GM23248 (cell line): ENCODE measurements around the gene TNFRSF6B. TPM values are rescaled to one million over a fixed set of nuclear protein-coding genes. Genes with fewer than 3 reads are reported as not detected.

Source experiments
- DNase-seq: peaks from one replicate; pipeline ENCODE4 v3.0.0-alpha.2; 2015
- H2AFZ ChIP-seq: fragments of 200-600 bp; sonication (generic); 2 replicates; pipeline ENCODE4 v1.6.1; 2016; ENCODE audit warnings: antibody characterized with exemption
- H3F3A ChIP-seq: fragments of 200-600 bp; sonication (generic); 2 replicates; pipeline ENCODE4 v1.6.1; 2016; ENCODE audit warnings: mild to moderate bottlenecking, antibody characterized with exemption, mixed run types; ENCODE audit not compliant: insufficient read depth
- H3K27ac ChIP-seq: fragments of 200-600 bp; sonication (generic); 2 replicates; pipeline ENCODE4 v1.5.1; 2016; ENCODE audit warnings: mild to moderate bottlenecking
- H3K27me3 ChIP-seq: fragments of 200-600 bp; sonication (generic); replicated peaks from 2 replicates; pipeline ENCODE4 v1.6.1; 2016; ENCODE audit warnings: mild to moderate bottlenecking; ENCODE audit not compliant: insufficient read depth
- H3K36me3 ChIP-seq: fragments of 200-600 bp; sonication (generic); 2 replicates; pipeline ENCODE4 v1.6.1; 2016; ENCODE audit warnings: low read depth, mild to moderate bottlenecking
- H3K4me1 ChIP-seq: fragments of 200-600 bp; sonication (generic); 2 replicates; pipeline ENCODE4 v1.6.1; 2016; ENCODE audit warnings: mild to moderate bottlenecking; ENCODE audit not compliant: insufficient read depth
- H3K4me2 ChIP-seq: fragments of 200-600 bp; sonication (generic); one replicate; pipeline ENCODE4 v1.6.1; 2016; ENCODE audit warnings: mild to moderate bottlenecking; ENCODE audit not compliant: unreplicated experiment
- H3K4me3 ChIP-seq: fragments of 200-600 bp; sonication (generic); 2 replicates; pipeline ENCODE4 v1.5.1; 2016; ENCODE audit warnings: mild to moderate bottlenecking
- H3K79me2 ChIP-seq: fragments of 200-600 bp; sonication (generic); 2 replicates; pipeline ENCODE4 v1.6.1; 2016; ENCODE audit warnings: mild to moderate bottlenecking; ENCODE audit not compliant: insufficient read depth
- H3K9ac ChIP-seq: fragments of 200-600 bp; sonication (generic); 2 replicates; pipeline ENCODE4 v1.6.1; 2016; ENCODE audit warnings: mild to moderate bottlenecking
- H3K9me2 ChIP-seq: fragments of 200-600 bp; sonication (generic); 2 replicates; pipeline ENCODE4 v1.6.1; 2016; ENCODE audit warnings: mixed run types, mild to moderate bottlenecking, moderate library complexity; ENCODE audit not compliant: insufficient read depth
- H3K9me3 ChIP-seq: fragments of 200-600 bp; sonication (generic); one replicate; pipeline ENCODE4 v1.6.1; 2017; ENCODE audit warnings: low read depth
- H4K20me1 ChIP-seq: fragments of 200-600 bp; sonication (generic); 2 replicates; pipeline ENCODE4 v1.6.0; 2016; ENCODE audit not compliant: insufficient read depth
- EZH2 ChIP-seq: fragments of 200-600 bp; sonication (generic); IDR thresholded peaks from 2 replicates; pipeline ENCODE4 v1.6.1; 2018; ENCODE audit warnings: antibody characterized with exemption, mild to moderate bottlenecking; ENCODE audit not compliant: insufficient read depth, poor library complexity, severe bottlenecking
- EZH2phosphoT487 ChIP-seq: fragments of 200-600 bp; sonication (generic); IDR thresholded peaks from 2 replicates; pipeline ENCODE4 v1.6.1; 2018; ENCODE audit warnings: antibody characterized with exemption, moderate library complexity, mild to moderate bottlenecking, low read depth; ENCODE audit not compliant: insufficient read depth
- WGBS, 2 experiments: methylation state at CpG; one replicate each; pipeline ENCODE4 v1.1.6; 2015 to 2017; ENCODE audit warnings: low lambda C conversion rate in 2 of 2, low coverage in 1 of 2; ENCODE audit errors: missing lambda C conversion rate in 2 of 2; 5-methylcytosine and 5-hydroxymethylcytosine counted together
- in situ Hi-C: fragments of 300-500 bp; cut with MboI; formaldehyde crosslinking; loops from 2 replicates; pipeline ENCODE4 v1.15.0; 2020
- polyA plus RNA-seq: library from polyadenylated mRNA; unstranded; fragments of >200 nt; fragmentation: Nextera tagmentation; extraction: Ambion mirVana; gene quantifications from 2 replicates; pipeline ENCODE4 v1.2.1, GENCODE V29; 2016
- total RNA-seq: library from RNA; depleted of rRNA; stranded (reverse); fragments of >200 nt; shearing (Covaris generic); gene quantifications from 2 replicates; pipeline ENCODE4 v1.2.3, GENCODE V29; 2014

TNFRSF6B gene
- total and polyA plus RNA-seq, 2 experiments from 2014 or later: 17.4 to 39.9 TPM

DNA sequence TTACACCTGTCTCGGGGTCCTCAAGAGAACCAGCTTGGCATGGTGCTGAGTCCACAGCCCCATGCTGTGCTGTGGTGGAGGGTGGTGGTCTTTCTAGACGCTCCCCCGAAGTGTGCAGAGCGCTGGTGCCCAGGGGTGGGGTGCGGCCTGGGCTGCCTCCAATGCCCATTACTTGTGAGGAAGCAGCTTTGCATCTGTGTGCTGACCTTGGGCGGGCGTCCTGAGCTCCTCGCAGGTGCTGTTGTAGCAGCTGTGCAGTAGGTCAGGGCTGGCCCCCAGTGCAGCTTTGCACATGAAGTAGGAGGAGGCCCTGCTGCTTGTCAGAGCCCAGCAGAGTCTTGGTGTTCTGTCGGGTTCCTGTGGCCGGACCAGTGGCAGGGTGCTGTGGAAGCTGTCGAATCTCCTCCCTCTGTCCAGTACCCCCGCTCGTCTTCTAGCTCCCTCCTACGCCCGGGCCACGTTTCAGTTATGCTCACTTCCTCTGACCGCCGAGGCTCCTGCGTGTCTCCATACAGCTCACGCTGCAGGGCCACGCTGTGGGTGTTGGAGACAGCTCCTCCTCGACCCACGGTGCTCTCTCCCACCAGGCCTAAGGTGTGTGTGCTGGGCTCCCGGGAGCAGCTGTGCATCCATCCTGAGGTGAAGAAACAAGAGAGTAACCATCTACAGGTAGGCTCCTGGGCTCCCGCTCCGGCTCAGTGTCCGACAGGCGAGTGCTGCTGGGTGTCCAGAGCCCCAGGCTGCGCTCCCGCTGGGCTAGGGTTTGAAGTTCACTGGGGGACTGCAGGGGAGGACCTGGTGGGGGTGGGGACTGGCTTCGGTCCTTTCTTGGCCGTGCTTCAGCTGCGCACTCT is 34.3 kb upstream of the TNFRSF6B start:
- in situ Hi-C loops: no loop called here
- WGBS, 2 experiments: 91 to 94% methylated on average over 30 to 33 of the region's 33 CpGs

DNA sequence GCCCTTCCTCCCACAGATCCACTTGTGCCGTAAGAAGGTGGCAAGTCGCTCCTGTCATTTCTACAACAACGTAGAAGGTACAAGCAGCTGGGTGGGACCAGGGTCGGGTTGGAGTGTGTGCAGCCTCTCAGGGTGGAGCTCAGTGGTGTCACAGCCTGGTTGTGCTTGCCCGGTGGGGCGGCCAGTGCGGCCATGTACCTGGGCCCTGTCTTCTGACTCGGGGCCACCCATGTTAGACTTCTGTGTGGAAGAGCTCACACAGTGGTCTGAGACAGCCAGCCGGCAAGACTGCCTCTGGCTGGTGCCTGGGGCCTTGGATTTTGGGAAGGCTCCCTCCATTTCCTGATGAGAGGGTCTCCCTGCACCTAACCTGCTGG is 33.7 kb upstream of the TNFRSF6B start:
- H3K4me3 ChIP-seq: no peak overlapping the region
- 82 to 86% methylated on average over 9 of the region's 9 CpGs for WGBS, 2 experiments
- in situ Hi-C loops: no loop called here
- H3K9me2 ChIP-seq: no peaks in the 10 kb centered on the region
- H3K4me2 ChIP-seq: no peak overlapping the region
- no peak overlapping the region for H3K27ac ChIP-seq
- peaks cover 55% of the 10 kb centered on the region for H3K79me2 ChIP-seq
- no peaks in the 10 kb centered on the region for H3K27me3 ChIP-seq
- peaks cover 6% of the 10 kb centered on the region for H3K4me1 ChIP-seq
- no peak for DNase-seq
- peaks cover 7% of the 10 kb centered on the region; the same call in 1 of the 2 replicates for H3F3A ChIP-seq
- no peak for TF ChIP-seq EZH2
- no peak for TF ChIP-seq EZH2phosphoT487
- no peak overlapping the region for H3K9ac ChIP-seq
- H2AFZ ChIP-seq: no peak overlapping the region
- no peaks in the 10 kb centered on the region for H4K20me1 ChIP-seq
- no peaks in the 10 kb centered on the region for H3K36me3 ChIP-seq
- no peaks in the 10 kb centered on the region for H3K9me3 ChIP-seq

More for the DNA sequence above, 34.3 kb upstream of the TNFRSF6B start:
- H3K79me2 ChIP-seq: peaks cover 55% of the 10 kb centered on the region
- H3K4me2 ChIP-seq: no peak overlapping the region
- H3K9ac ChIP-seq: no peak overlapping the region
- H2AFZ ChIP-seq: no peak overlapping the region
- no peaks in the 10 kb centered on the region for H3K36me3 ChIP-seq
- no peaks in the 10 kb centered on the region for H3K27me3 ChIP-seq
- peaks cover 7% of the 10 kb centered on the region; the same call in 1 of the 2 replicates for H3F3A ChIP-seq
- H3K9me2 ChIP-seq: no peaks in the 10 kb centered on the region
- no peak overlapping the region for H3K4me3 ChIP-seq
- TF ChIP-seq EZH2 (no peak), EZH2phosphoT487 (no peak)
- H3K4me1 ChIP-seq: peaks cover 12% of the 10 kb centered on the region
- no peaks in the 10 kb centered on the region for H3K9me3 ChIP-seq
- DNase-seq: no peak
- no peak overlapping the region for H3K27ac ChIP-seq
- no peaks in the 10 kb centered on the region for H4K20me1 ChIP-seq

DNA sequence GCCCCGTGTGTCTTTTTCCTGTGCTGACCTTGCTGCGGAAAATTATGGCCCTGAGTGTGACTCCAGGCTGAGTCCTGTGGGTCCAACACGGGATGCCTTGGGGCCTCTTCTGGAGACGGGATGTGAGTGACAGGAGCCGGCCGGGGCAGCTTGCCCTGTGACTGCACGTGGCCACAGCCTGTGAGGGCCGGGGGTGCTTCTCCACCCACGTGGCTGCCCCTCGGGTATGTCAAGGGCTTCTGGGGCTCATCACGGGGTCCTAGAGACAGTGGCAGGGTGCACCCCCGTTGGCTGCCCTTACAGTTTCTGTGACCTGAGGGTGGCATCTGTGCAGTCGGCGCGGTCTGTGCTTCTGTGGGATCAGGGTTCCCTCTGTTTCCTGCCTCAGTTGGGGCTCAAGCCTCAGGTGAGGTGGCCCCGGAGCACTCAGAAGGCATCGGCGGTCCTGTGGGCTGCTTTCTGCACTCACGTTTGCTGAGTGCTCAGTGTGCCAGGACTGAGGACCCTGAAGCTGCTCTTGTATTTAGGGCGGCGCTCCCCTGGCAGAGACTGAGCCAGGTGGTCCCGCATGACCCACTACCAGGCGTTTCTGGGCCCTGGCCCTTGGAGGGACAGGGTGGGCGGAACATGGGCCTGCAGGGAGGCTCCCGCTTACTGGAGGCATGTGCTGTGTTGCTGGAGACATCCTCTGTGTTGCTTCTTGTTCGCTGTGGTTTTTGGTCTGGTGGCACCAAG is 33.0 kb upstream of the TNFRSF6B start:
- no peak for TF ChIP-seq EZH2
- TF ChIP-seq EZH2phosphoT487: no peak
- in situ Hi-C loops: no loop called here
- no peaks in the 10 kb centered on the region for H3K36me3 ChIP-seq

DNA sequence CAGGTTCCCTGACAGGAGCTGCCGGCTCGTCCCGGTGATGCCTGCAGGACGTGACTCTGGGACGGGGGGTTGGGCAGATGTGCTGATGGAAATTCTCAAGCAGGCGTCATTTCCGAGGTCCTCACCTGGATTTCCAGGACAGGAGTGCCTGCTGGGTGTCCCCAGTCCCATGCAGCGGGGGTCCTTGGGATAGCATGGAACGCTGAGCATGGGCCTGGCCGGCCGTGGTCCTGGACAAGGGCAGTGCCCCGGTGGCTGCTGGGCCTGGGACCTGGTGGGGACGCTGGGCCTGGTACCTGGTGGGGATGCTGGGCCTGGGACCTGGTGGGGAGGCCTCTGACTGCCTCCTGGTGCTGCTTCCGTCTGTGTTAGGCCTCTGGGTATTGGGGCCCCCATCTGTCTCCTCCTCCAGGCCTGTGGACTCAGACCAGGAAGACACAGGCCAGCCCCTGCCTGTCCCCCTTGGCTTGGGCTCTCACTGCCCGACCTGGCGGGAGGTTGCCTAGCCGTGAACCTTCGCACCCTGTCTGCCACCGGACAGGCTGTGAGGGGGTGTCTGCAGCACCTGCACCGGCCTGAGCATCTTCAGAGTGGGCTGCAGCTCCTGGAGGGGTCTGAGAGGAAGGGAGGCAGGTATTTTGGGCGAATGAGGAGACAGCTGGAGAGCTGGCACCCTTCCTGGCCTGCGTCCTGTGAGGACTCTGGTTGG is 32.2 kb upstream of the TNFRSF6B start:
- Histone ChIP-seq H2AFZ (no peak overlapping the region), H3K27ac (no peak overlapping the region), H3K9me2 (no peaks in the 10 kb centered on the region), H3K9me3 (no peaks in the 10 kb centered on the region), H3K9ac (no peak overlapping the region), H3K4me1 (peaks cover 3% of the 10 kb centered on the region), H3K4me2 (no peak overlapping the region), H3F3A (peaks cover 3% of the 10 kb centered on the region; the same call in 1 of the 2 replicates), H3K4me3 (no peak overlapping the region), H3K36me3 (no peaks in the 10 kb centered on the region; the same call in 1 of the 2 replicates), H3K79me2 (peaks cover 50% of the 10 kb centered on the region), H4K20me1 (no peaks in the 10 kb centered on the region), H3K27me3 (no peaks in the 10 kb centered on the region)
- TF ChIP-seq EZH2phosphoT487: no peak
- TF ChIP-seq EZH2: no peak
- 93 to 94% methylated on average over 16 to 21 of the region's 22 CpGs for WGBS, 2 experiments
- DNase-seq: no peak
- in situ Hi-C loops: no loop called here

More for the DNA sequence above, 33.0 kb upstream of the TNFRSF6B start:
- Histone ChIP-seq H3K9ac (no peak overlapping the region), H2AFZ (no peak overlapping the region), H3K4me3 (no peak overlapping the region), H3K27me3 (no peaks in the 10 kb centered on the region), H3K4me1 (peaks cover 5% of the 10 kb centered on the region), H3K9me3 (no peaks in the 10 kb centered on the region), H3K27ac (no peak overlapping the region), H3K4me2 (no peak overlapping the region), H4K20me1 (no peaks in the 10 kb centered on the region), H3F3A (peaks cover 7% of the 10 kb centered on the region; the same call in 1 of the 2 replicates), H3K9me2 (no peaks in the 10 kb centered on the region), H3K79me2 (peaks cover 55% of the 10 kb centered on the region)
- 90 to 91% methylated on average over 26 of the region's 26 CpGs for WGBS, 2 experiments
- no peak for DNase-seq
